ENCODE measurements around the gene B3GALT5.

B3GALT5 gene

DNA sequence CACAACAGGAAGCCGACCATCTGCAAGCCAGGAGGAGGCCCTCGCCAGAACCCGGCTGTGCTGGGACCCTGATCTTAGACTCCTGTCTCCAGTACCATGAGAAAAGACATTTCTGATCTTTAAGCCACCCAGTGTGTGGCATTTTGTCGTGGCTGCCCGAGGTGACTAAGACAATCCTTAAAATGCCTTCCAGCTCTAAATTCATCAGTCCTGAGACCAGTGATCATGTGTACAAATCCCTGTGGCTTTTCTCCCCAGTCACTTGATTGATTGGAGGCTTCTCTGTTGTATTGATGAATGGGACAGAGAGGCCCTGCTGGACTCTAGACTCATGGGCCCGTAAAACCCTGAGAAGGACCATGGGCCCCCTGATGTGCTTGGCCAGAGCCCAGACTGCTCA lies 36.1 kb downstream of the B3GALT5 start:
- DNase-seq, result no peak

DNA sequence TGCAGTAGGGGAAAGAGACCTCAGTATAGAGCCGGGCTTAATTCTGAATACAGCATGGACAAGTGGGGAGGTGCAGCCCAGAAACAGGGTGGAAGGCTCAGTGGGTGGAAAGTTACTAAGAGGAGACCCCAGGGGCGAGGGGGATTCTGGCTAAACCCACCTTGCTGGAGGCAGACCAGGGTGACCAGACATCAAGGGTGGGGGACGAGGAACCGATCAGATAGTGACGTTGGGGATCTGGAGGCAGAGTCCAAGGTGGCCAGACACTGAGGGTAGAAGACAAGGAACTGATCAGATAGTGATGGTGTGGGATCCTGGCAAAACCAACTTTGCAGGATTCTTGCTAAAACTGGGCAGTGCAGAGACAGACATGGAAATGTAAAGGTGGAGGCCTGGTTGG lies 36.8 kb downstream of the B3GALT5 start:
- no peak for DNase-seq

GRCh38 chr21:39650306-39650705 lies 37.6 kb downstream of the B3GALT5 start:
- DNase-seq, result no peak

DNA sequence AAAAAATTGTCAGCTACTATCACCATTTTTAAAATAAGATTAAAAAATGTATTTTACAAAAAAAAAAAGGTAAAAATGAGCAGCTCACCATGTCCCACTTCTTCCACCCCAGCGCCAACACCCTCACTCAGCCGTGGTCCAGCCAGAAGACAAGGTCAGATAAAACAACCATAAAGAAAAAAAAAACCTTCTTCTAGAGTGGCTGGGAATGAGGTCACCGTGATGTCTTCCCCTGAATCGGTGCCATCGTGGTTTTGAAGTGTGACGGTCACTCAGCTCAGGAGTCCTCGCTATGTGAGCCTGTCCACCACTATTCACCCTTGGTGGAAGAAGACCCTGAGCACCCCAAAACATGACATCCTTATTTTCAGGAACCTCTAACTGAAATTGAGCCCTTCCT lies 38.1 kb downstream of the B3GALT5 start:
- no peak for DNase-seq

DNA sequence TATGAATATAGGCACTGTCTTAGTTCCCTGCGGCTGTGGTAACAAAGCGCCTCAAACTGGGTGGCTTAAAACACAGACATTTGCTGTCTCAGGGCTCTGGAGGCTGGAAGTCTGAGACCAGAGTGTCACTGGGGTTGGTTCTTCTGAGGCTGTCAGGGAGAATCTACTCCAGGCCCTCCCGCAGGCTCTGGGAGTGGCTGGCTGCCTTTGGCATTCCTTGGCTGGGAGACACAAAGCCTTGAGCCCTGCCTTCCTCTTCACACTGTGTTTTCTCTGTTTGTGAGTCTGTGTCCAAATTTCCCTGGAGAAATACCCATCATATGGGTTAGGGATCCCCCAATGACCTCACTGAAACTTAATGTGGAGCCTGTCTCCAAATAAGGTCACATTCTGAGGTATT lies 38.5 kb downstream of the B3GALT5 start:
- no peak for DNase-seq

- DNase-seq, result no peak
Measured at GRCh38 chr21:39654951-39655350, 42.2 kb downstream of the B3GALT5 start.

DNA sequence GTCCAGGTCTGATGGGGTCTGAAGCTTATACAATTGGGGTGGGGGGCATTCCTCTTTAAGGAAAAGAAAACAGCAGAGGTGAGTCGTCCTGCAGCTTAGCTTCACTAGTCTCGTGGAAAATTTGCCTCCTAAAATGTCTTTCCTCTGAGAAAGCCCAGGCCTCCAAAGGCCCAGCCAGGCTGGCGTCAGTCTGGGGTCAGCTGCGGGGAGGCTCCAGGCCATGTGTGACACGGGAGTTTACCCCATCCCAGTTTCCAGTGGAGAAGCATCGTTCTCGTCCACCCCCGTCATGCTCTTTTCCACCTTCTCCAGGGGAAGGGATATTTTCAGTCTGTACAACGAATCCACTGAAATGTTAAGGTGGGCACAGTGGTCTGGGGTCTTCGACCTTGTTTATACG lies 42.8 kb downstream of the B3GALT5 start:
- DNase-seq, result no peak

- DNase-seq, result no peak
Measured at GRCh38 chr21:39656209-39656608, 43.5 kb downstream of the B3GALT5 start.

GRCh38 chr21:39657091-39657689 lies 44.5 kb downstream of the B3GALT5 start:
- DNase-seq, result no peak

DNA sequence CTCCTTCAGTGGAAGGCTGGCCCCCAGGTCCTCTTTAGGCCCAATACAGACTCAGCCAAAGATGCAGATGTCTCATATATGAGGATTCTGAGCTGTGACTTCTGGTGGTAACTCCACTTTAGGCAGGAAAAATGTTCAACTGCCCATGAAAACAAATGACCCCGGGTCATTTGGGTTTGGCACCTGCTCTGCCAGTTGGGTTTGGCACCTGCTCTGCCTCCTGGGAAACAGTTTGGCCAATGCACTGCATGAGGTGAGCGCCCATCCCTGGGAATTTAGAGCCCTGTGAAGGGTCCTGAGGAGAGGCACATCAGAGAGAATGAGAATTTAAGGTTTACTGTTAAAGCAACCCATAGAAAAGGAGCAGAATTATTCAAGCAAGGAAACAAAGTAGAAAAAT lies 45.3 kb downstream of the B3GALT5 start:
- no peak for DNase-seq

DNA sequence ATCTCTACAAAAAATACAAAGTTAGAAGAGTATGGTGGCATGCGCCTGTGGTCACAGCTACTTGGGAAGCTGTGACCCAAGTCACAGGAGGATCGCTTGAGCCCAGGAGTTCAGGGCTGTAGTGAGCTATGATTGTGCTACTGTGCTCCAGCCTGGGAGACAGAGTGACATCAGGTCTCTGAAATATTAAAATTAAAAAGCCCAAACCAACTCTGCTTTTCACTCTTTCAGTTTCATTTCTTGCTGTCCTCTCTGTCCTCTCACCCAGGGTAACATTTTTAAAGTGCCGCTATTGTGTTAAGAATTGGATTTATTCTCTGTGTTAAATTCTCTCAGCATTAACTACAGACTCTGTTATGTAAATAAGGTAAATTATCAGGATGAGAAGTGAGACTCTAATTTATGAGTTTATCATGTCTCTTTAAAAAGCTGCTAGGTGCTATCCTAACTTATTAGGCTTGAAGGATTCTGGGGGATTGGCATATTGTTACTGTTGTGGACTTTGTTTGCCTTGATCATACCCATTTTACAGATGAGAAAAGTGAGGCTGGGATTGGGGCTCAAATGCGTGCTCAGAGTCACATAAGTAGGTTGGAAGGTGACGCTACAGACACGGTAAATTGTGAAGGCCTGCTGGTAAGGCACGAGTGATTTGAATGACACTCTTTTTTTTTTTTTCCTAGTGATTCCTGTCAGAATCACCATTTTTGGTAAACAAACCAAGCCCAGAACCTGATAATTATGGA lies 46.5 kb downstream of the B3GALT5 start:
- DNase-seq, result no peak

GRCh38 chr21:39660191-39660980 lies 47.6 kb downstream of the B3GALT5 start:
- DNase-seq, result no peak

- DNase-seq, result no peak
Measured at GRCh38 chr21:39661121-39661520, 48.4 kb downstream of the B3GALT5 start.

GRCh38 chr21:39661740-39662139 lies 49.0 kb downstream of the B3GALT5 start:
- no peak for DNase-seq

GRCh38 chr21:39662411-39662953 lies 49.7 kb downstream of the B3GALT5 start:
- no peak for DNase-seq

DNA sequence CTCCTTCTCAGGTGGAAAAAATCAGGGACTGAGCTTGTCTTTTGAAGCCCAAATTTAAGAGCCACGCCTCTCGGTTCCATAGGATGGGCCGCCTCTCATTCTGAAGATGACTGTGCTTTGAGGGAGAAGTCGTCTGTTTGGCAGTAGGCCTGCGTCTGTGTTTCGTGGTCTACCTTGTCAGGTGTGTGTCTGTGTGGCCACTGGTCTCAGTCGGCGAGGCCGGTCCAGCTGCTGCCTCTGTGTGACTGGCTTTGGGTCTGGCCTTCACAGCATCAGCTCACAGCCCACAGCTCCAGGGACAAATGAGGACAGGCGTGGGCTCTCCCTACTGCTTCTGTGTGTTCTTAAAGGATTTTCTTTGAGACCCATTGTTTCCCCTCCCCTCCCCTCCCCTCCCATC lies 50.3 kb downstream of the B3GALT5 start:
- no peak for DNase-seq

DNA sequence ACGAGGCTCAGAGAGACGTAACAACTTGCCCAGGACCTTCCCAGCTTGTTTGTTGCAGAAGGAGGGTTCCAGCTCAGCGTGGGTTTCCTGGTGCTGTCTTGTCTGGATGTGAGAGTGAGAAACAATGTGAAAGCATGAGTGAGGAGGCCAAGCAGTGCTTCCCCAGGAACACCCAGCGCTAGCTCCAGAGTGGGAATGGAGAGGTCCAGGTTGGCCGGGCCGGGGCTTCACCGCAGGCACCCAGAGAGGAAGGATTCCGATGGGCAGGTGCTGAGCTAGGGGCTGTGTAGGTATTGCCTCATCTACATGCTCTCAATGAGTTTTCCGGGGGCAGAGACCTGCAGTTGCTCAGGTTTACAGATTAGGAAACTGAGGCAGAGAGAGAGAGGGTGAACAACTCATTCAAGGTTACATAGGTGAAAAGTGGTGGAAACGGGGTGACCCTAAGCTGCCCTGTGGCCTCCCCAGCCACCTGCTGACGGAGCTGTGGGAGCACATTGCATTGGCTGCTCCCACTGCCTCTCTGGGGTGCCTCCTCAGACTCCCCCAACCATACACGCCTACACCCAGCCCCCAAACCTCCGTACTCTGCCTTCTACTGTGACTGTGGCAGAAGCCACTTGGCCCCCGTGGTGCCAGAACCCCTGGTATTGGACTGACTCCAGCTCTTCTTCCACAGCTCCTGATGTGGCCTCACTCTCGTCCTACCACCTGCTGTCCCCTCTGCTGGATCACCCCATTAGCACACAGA lies 51.2 kb downstream of the B3GALT5 start:
- DNase-seq, result no peak

DNA sequence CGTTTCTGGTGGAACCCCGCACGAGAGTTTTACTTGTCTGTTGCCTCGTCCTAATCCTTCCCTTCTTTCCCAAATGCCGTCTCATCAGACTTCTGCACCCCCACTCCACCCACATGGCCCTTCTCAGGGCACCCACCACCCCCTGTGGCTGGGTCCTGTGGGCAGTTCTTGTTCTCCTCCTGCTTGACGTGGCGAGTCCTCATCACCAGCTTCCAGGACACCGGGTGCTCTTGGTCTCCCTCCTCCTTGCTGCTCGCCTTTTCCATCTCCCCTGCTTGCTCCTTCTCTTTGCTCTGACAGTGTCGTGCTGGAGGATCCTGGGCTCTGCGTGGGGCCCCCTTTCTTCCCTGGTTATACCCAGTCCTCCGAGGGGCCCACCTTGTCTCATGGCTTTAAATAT lies 51.8 kb downstream of the B3GALT5 start:
- no peak for DNase-seq

- no peak for DNase-seq
Measured at GRCh38 chr21:39666026-39666425, 53.3 kb downstream of the B3GALT5 start.

- DNase-seq, result no peak
Measured at GRCh38 chr21:39666681-39667315, 54.1 kb downstream of the B3GALT5 start.

GRCh38 chr21:39667353-39667891 lies 54.7 kb downstream of the B3GALT5 start:
- DNase-seq, result no peak

DNA sequence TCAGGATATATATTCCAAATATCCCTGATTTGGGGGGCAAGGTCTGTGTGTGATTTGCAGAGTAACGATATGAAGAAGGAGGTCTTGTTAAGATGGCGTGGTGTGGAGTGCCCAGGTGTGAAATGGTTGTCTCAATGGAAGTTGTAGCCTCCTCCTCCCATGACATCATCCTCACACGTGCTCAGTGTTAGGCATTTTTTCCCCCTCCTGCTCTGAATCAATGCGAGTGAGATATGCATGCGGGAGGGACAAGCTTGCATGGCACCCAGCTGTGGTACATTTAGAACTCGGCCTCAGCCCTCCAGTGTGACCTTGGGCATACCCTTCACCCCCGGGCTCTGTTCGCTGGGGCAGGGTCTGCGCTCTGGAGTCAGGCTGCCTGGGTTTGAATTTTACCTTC lies 55.6 kb downstream of the B3GALT5 start:
- no peak for DNase-seq

Data from CD4-positive, alpha-beta T cell treated with Interleukin-17A for 1 hour (primary cell).